ENCODE results near the gene VAPB.

Gene VAPB

GRCh38 chr20:58432186-58432954 lies 43.3 kb downstream of the VAPB start:
- DNase-seq: no peak

GRCh38 chr20:58433029-58433647 lies 44.1 kb downstream of the VAPB start:
- no peak for DNase-seq

More at GRCh38 chr20:58432186-58432954, 43.3 kb downstream of the VAPB start:
- Histone ChIP-seq H3K36me3 (ENCODE audit: control insufficient read depth, insufficient read depth, low read length) (no peaks in the 10 kb centered on the region), H3K27me3 (replicated peaks; ENCODE audit: control insufficient read depth, insufficient read depth, low read length, poor library complexity, severe bottlenecking) (no peaks in the 10 kb centered on the region), H3K4me1 (ENCODE audit: control insufficient read depth, insufficient read depth, low read length, poor library complexity, severe bottlenecking) (no peaks in the 10 kb centered on the region), H3K9me3 (ENCODE audit: control insufficient read depth, low read length) (no peaks in the 10 kb centered on the region), H3K27ac (ENCODE audit: insufficient read depth, low read length, poor library complexity, severe bottlenecking) (no peak overlapping the region), H3K4me3 (ENCODE audit: insufficient read depth, low read depth, low read length, poor library complexity, severe bottlenecking) (no peak overlapping the region)

DNA sequence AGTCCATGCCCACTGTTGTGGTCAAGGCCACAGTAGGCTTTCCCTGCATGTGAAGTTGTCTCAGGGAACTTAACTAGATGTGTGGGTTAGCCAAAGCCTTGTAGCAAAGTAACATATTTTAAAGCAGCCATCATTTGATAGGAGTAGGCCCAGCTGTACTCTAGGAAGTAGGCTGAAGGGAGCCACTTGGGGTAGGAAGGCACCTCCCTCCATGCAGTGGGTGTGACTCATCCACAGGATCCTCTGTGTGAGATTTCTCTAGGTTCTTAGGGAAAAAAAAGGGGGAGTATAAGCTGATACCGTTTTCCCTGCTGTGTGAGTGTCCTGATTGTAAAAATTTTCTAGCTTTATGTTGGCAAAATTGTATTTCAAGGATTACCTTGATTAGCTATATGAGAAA lies 44.7 kb downstream of the VAPB start:
- DNase-seq: no peak
- H3K27ac ChIP-seq (ENCODE audit: insufficient read depth, low read length, poor library complexity, severe bottlenecking): no peak overlapping the region
- no peak overlapping the region for H3K4me3 ChIP-seq (ENCODE audit: insufficient read depth, low read depth, low read length, poor library complexity, severe bottlenecking)
- H3K36me3 ChIP-seq (ENCODE audit: control insufficient read depth, insufficient read depth, low read length): peaks cover 5% of the 10 kb centered on the region
- H3K4me1 ChIP-seq (ENCODE audit: control insufficient read depth, insufficient read depth, low read length, poor library complexity, severe bottlenecking): no peaks in the 10 kb centered on the region
- no peaks in the 10 kb centered on the region for H3K27me3 ChIP-seq (replicated peaks; ENCODE audit: control insufficient read depth, insufficient read depth, low read length, poor library complexity, severe bottlenecking)
- H3K9me3 ChIP-seq (ENCODE audit: control insufficient read depth, low read length): no peaks in the 10 kb centered on the region

More at GRCh38 chr20:58433029-58433647, 44.1 kb downstream of the VAPB start:
- Histone ChIP-seq H3K27me3 (replicated peaks; ENCODE audit: control insufficient read depth, insufficient read depth, low read length, poor library complexity, severe bottlenecking) (no peaks in the 10 kb centered on the region), H3K9me3 (ENCODE audit: control insufficient read depth, low read length) (no peaks in the 10 kb centered on the region), H3K4me3 (ENCODE audit: insufficient read depth, low read depth, low read length, poor library complexity, severe bottlenecking) (no peak overlapping the region), H3K27ac (ENCODE audit: insufficient read depth, low read length, poor library complexity, severe bottlenecking) (no peak overlapping the region), H3K36me3 (ENCODE audit: control insufficient read depth, insufficient read depth, low read length) (no peaks in the 10 kb centered on the region), H3K4me1 (ENCODE audit: control insufficient read depth, insufficient read depth, low read length, poor library complexity, severe bottlenecking) (no peaks in the 10 kb centered on the region)

- Histone ChIP-seq H3K27ac (ENCODE audit: insufficient read depth, low read length, poor library complexity, severe bottlenecking) (no peak overlapping the region), H3K4me3 (ENCODE audit: insufficient read depth, low read depth, low read length, poor library complexity, severe bottlenecking) (no peak overlapping the region), H3K4me1 (ENCODE audit: control insufficient read depth, insufficient read depth, low read length, poor library complexity, severe bottlenecking) (no peaks in the 10 kb centered on the region), H3K27me3 (replicated peaks; ENCODE audit: control insufficient read depth, insufficient read depth, low read length, poor library complexity, severe bottlenecking) (no peaks in the 10 kb centered on the region), H3K9me3 (ENCODE audit: control insufficient read depth, low read length) (no peaks in the 10 kb centered on the region), H3K36me3 (ENCODE audit: control insufficient read depth, insufficient read depth, low read length) (peaks cover 5% of the 10 kb centered on the region)
- no peak for DNase-seq
Measured at GRCh38 chr20:58434326-58434725, 45.3 kb downstream of the VAPB start.

DNA sequence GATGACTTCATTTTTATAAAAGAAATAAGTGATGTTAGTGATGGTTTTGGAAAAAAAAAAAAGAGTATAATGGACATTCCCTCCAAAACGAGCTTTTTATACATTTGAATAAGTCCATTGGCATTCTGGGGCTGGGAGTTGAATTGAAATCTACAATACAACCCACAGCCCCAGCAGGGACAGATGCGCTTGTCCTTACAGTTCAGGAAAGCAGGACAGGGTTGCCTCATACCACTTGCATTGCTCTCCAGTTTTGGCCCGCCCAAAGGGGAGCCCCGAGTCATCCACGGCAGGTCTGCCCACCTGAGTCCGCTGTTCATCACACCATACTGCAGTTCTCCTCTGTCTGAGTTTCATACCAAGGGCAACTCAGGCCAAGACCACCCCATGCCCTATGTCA lies 46.2 kb downstream of the VAPB start:
- H3K27me3 ChIP-seq (replicated peaks; ENCODE audit: control insufficient read depth, insufficient read depth, low read length, poor library complexity, severe bottlenecking): no peaks in the 10 kb centered on the region
- peaks cover 5% of the 10 kb centered on the region for H3K36me3 ChIP-seq (ENCODE audit: control insufficient read depth, insufficient read depth, low read length)
- no peak for DNase-seq
- H3K4me1 ChIP-seq (ENCODE audit: control insufficient read depth, insufficient read depth, low read length, poor library complexity, severe bottlenecking): no peaks in the 10 kb centered on the region
- H3K27ac ChIP-seq (ENCODE audit: insufficient read depth, low read length, poor library complexity, severe bottlenecking): no peak overlapping the region
- no peak overlapping the region for H3K4me3 ChIP-seq (ENCODE audit: insufficient read depth, low read depth, low read length, poor library complexity, severe bottlenecking)
- H3K9me3 ChIP-seq (ENCODE audit: control insufficient read depth, low read length): no peaks in the 10 kb centered on the region

GRCh38 chr20:58436868-58437645 lies 48.0 kb downstream of the VAPB start:
- Histone ChIP-seq H3K4me3 (ENCODE audit: insufficient read depth, low read depth, low read length, poor library complexity, severe bottlenecking) (no peak overlapping the region), H3K9me3 (ENCODE audit: control insufficient read depth, low read length) (no peaks in the 10 kb centered on the region), H3K36me3 (ENCODE audit: control insufficient read depth, insufficient read depth, low read length) (peaks cover 8% of the 10 kb centered on the region), H3K27ac (ENCODE audit: insufficient read depth, low read length, poor library complexity, severe bottlenecking) (no peak overlapping the region), H3K27me3 (replicated peaks; ENCODE audit: control insufficient read depth, insufficient read depth, low read length, poor library complexity, severe bottlenecking) (no peaks in the 10 kb centered on the region), H3K4me1 (ENCODE audit: control insufficient read depth, insufficient read depth, low read length, poor library complexity, severe bottlenecking) (no peaks in the 10 kb centered on the region)
- DNase-seq: no peak

- no peak for DNase-seq
- Histone ChIP-seq H3K36me3 (ENCODE audit: control insufficient read depth, insufficient read depth, low read length) (peaks cover 20% of the 10 kb centered on the region), H3K27me3 (replicated peaks; ENCODE audit: control insufficient read depth, insufficient read depth, low read length, poor library complexity, severe bottlenecking) (no peaks in the 10 kb centered on the region), H3K4me1 (ENCODE audit: control insufficient read depth, insufficient read depth, low read length, poor library complexity, severe bottlenecking) (no peaks in the 10 kb centered on the region), H3K9me3 (ENCODE audit: control insufficient read depth, low read length) (no peaks in the 10 kb centered on the region), H3K27ac (ENCODE audit: insufficient read depth, low read length, poor library complexity, severe bottlenecking) (no peak overlapping the region), H3K4me3 (ENCODE audit: insufficient read depth, low read depth, low read length, poor library complexity, severe bottlenecking) (no peak overlapping the region)
Measured at GRCh38 chr20:58438970-58439808, 50.2 kb downstream of the VAPB start.

DNA sequence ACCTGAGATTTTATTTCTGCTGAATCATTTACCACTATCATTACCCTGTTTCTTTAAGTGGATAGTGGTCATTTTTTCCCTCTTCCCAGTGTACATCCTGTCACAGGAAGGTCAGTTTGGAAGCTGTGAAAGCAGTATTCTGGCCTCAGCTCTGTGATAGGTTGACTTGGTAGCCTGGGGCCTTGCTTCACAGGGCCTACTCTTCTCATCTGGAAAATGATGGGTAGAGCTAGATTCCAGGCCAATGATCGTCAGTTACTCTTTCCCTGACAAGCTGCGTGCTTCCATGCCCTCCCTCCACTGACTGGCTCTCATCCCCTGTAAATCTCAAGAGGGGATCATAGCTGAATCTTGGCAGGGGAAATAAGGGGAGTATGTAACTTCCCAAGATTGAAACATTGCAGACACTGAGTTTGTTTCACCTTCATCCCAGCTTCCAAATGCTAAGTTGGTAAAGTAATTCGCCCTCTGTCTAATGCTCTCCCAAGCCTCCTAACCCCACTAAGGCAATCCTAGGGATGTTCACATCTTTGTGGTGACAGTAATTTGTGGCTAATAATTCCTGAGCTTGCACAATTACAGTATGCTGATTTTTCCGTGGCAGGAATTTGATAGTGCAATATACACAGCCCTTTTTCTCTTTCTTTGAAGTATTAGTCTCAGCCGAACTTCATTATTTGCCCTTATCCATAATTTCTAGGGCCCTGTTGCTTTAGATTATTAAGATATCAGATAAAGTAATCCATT lies 51.2 kb downstream of the VAPB start:
- no peak overlapping the region for H3K27ac ChIP-seq (ENCODE audit: insufficient read depth, low read length, poor library complexity, severe bottlenecking)

GRCh38 chr20:58441723-58442122 lies 52.7 kb downstream of the VAPB start:
- no peak overlapping the region for H3K4me3 ChIP-seq (ENCODE audit: insufficient read depth, low read depth, low read length, poor library complexity, severe bottlenecking)
- H3K27ac ChIP-seq (ENCODE audit: insufficient read depth, low read length, poor library complexity, severe bottlenecking): no peak overlapping the region
- H3K36me3 ChIP-seq (ENCODE audit: control insufficient read depth, insufficient read depth, low read length): peaks cover 36% of the 10 kb centered on the region
- no peaks in the 10 kb centered on the region for H3K4me1 ChIP-seq (ENCODE audit: control insufficient read depth, insufficient read depth, low read length, poor library complexity, severe bottlenecking)
- DNase-seq: no peak
- no peaks in the 10 kb centered on the region for H3K9me3 ChIP-seq (ENCODE audit: control insufficient read depth, low read length)
- H3K27me3 ChIP-seq (replicated peaks; ENCODE audit: control insufficient read depth, insufficient read depth, low read length, poor library complexity, severe bottlenecking): no peaks in the 10 kb centered on the region

More for the DNA sequence above, 51.2 kb downstream of the VAPB start:
- no peak overlapping the region for H3K4me3 ChIP-seq (ENCODE audit: insufficient read depth, low read depth, low read length, poor library complexity, severe bottlenecking)
- no peaks in the 10 kb centered on the region for H3K27me3 ChIP-seq (replicated peaks; ENCODE audit: control insufficient read depth, insufficient read depth, low read length, poor library complexity, severe bottlenecking)
- H3K9me3 ChIP-seq (ENCODE audit: control insufficient read depth, low read length): no peaks in the 10 kb centered on the region
- peaks cover 30% of the 10 kb centered on the region for H3K36me3 ChIP-seq (ENCODE audit: control insufficient read depth, insufficient read depth, low read length)
- no peaks in the 10 kb centered on the region for H3K4me1 ChIP-seq (ENCODE audit: control insufficient read depth, insufficient read depth, low read length, poor library complexity, severe bottlenecking)
- DNase-seq: no peak
